Measurements from ENCODE around the gene HDGFL2.

The HDGFL2 gene

DNA sequence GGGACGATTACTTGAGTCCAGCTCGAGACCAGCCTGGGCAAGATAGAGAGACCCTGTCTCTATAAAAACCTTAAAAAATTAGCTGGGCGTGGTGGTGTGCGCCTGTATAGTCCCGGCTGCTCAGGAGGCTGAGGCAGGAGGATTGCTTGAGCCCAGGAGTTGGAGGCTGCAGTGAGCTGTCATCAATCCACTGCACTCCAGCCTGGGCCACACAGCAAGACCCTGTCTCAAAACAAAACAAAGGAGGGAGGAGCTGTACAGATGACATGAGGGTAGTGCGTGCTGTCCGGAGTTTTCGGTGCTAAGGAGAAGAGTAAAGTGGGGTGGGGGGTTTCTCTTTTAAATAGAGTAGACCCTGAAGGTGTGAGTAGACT lies 22.6 kb downstream of the HDGFL2 start:
- in situ Hi-C loops (cut with HindIII; ENCODE audit: low sequenced_read_pairs), result no loop called here

DNA sequence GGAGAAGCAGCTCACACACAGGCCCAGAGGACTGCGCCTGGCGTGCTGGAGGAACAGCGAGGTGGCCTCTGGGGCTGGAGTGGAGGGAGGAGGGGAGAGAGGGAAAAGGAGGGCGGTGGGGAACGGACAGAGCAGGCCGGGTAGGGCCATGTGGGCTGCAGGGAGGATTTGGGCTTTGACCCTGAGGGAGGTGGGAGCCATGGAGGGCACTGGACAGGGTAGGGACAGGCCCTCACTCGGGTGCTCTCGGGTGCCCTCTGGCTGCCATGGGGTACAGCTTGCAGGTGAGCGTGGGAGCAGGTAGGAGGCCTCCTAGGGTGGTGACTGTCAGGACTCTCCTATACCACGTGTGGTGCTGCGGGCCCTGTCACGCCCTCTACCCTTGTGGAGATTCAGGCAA lies 23.4 kb downstream of the HDGFL2 start:
- in situ Hi-C loops (cut with HindIII; ENCODE audit: low sequenced_read_pairs), result no loop called here

- in situ Hi-C loops (cut with HindIII; ENCODE audit: low sequenced_read_pairs), result no loop called here
Observed at GRCh38 chr19:4496304-4496703, 24.2 kb downstream of the HDGFL2 start.

- in situ Hi-C loops (cut with HindIII; ENCODE audit: low sequenced_read_pairs), result no loop called here
Observed at GRCh38 chr19:4497770-4498389, 25.8 kb downstream of the HDGFL2 start.

GRCh38 chr19:4498694-4499093 lies 26.6 kb downstream of the HDGFL2 start:
- in situ Hi-C loops (cut with HindIII; ENCODE audit: low sequenced_read_pairs), result no loop called here

GRCh38 chr19:4499318-4499717 lies 27.2 kb downstream of the HDGFL2 start:
- in situ Hi-C loops (cut with HindIII; ENCODE audit: low sequenced_read_pairs), result no loop called here

GRCh38 chr19:4499855-4500254 lies 27.8 kb downstream of the HDGFL2 start:
- in situ Hi-C loops (cut with HindIII; ENCODE audit: low sequenced_read_pairs), result no loop called here

DNA sequence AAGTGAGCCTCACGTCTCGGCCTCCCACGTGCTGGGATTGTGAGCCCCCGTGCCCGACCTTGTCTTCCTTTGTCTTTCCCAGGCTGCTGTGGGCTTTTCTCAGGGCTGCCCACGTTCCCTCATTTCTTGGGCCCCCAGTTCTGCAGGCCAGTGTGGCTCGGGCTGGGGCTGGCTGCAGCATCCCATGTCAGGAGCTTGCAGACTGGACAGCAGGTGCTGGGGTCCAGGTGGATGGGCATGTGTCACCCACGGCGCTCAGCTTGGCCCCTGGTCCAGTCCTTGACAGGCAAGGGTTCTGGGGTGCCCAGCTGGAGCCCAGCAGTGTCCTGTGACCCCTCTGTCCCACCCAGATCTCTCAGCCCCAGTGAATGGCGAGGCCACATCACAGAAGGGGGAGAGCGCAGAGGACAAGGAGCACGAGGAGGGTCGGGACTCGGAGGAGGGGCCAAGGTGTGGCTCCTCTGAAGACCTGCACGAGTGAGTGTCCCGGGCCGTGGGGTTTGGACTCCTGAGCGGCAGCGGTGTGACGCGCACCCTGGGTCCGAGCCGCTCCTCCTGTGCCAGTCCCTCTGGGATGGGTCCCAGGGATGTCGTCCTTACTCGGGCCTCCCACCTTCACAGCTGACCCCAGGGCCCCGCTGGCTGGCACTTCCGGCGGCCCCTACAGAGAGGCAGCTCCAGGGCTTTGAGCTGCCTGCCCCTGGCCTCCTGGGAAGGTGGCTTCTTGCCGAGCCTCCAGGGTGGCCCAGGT lies 28.9 kb downstream of the HDGFL2 start:
- in situ Hi-C loops (cut with HindIII; ENCODE audit: low sequenced_read_pairs), result no loop called here

DNA sequence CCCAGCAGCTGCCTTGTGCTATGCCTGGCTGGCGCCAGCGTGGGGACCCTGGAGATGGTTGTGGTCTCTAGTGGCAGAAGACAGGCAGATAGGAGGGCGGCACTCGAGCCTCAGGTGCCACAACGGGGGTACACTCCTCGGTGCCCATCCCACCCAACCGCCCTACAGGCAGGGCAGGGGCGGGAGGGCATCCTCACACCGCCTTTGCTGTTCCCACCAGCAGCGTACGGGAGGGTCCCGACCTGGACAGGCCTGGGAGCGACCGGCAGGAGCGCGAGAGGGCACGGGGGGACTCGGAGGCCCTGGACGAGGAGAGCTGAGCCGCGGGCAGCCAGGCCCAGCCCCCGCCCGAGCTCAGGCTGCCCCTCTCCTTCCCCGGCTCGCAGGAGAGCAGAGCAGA lies 29.6 kb downstream of the HDGFL2 start:
- in situ Hi-C loops (cut with HindIII; ENCODE audit: low sequenced_read_pairs), result no loop called here

DNA sequence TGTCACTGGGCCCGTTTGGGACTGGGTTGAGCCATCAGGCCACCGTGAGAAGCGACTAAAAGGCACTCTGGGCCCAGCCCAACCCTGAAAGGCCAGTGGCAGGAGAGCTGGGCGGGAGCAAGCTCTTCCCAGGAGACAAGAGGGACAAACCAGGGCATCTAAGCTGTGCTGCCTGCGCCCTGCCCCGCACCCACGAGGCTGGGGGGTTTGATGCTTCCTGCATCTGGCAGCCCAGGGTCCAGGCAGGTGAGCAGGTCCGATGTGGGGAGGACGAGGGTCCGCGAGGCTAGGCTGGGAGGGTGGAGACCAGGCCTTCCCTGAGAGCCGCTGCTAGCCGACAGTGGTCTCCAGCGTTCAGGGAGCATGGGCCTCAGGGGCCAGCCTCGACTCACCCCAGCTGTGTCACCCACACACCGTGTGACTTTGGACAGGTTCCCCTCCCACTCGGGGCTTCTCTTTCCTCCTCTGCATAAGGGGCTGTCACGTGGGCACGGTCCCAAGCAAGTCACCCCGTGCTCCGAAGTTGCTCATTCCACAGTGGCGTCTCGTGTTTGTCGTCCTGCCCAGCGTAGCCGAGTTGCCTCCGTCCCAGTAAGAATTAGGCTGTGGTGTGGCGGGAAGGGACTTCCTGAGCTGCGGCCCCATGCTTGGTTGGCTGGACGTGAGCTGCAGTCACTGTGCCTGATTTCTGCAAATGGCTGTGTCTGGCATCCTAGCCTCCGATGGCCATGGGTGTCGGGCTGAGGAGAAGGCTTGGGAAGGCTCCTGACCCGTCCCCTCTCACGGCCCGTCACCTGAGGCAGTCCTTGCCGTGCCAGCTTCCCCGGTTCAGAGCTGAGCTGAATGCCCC lies 30.4 kb downstream of the HDGFL2 start:
- in situ Hi-C loops (cut with HindIII; ENCODE audit: low sequenced_read_pairs), result no loop called here

DNA sequence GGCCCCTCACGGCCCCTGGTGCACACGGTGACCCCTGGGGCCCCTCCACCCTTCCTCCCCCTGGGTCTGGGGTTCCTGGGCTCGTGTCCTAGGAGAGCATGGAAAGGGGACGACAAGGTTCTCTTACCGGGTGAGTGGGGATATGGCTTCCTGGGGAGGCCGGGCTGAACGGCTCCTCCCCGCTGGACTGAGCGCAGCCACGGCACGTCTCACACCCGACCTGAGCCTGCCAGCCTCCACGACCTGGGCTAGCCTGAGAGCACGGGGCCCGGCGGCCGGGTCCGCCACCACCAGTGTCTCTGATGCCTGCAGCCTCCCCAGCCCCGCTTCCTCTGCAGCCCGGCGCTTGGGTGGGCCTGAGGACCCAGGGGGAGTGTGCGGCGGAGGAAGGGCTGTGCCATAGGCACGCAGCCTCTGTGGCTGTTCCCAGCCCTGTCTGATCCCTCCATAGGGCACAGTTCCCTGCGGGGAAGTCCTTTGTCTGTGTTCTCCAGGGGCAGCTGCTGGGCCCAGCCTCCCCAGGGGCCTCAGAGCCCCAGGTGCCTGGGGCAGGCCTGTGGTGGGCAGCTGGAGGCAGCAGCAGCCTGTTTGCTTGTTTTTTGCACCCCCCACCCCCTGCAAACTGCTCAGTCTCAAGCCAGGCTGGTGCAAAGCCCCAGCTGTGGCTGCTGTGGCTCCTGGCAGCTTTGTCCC lies 31.2 kb downstream of the HDGFL2 start:
- in situ Hi-C loops (cut with HindIII; ENCODE audit: low sequenced_read_pairs), result no loop called here

DNA sequence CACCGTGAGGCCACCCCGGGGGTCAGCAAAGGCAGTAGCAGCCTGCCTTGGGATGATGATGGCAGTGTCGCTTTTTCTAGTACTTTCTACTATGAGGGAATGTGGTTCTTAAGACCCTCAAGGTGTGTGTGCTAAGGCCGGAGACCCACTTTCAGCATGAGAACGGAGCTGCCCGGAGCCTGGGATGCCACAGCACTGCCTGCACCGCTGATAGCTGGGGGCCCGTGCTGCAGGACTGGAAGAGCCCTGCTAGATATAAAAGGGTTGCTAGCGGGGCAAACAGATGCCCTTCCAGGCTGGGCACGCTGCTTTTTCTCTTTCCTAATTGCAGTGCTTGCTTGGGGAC lies 31.7 kb downstream of the HDGFL2 start:
- in situ Hi-C loops (cut with HindIII; ENCODE audit: low sequenced_read_pairs), result no loop called here

DNA sequence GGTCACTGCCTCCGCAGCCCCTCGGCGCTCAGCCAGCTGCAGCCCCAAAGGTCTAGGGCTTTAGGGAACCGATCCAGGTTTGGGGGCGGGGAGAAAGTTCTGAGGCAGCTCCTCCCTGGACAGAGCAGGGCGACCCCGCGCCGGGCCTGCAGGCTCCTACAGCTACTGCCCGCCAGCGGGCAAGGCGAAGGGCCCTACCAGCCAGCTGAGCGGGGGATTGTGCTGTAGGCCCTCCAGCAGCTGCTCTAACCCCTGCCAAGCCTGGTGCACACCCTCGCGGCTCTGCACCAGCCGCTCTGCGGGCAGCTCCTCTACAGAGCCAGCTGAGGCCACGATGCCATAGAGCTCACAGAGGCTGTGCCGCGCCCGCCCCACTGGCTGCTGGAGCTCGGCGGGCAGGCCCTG lies 32.2 kb downstream of the HDGFL2 start:
- in situ Hi-C loops (cut with HindIII; ENCODE audit: low sequenced_read_pairs), result no loop called here

DNA sequence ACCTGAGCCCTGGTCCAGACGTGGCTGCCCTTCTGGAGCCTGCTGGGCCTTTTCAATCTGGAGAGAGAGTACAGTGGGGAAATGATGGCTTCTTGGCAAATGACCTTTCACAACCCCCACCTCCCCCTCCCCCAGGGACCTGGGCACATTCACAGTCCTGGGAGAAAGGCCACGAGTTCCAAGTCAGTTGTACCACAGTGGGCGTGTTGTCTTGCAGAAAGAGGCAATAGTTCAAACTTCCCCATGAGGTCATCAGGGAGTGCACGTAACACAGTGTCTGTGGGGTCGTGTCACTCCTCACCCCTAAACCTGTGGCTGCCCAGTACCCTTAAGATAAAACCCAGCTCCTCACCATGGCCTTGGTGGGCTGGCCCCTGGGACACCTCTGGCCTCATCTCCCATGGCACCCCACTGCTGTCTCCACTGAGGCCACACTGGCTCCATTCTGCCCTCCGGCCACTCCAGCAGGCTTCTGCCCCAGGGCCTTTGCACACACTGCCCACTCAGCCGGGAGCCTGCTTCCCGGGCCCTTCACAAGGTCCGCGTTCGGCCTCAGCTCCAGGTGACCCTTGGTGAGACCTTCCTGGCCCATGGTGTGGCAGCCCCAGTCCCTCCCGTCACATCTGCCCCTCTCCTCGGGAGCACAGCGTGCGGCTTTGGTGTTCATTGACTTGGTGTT lies 32.9 kb downstream of the HDGFL2 start:
- in situ Hi-C loops (cut with HindIII; ENCODE audit: low sequenced_read_pairs), result no loop called here

- in situ Hi-C loops (cut with HindIII; ENCODE audit: low sequenced_read_pairs), result no loop called here
Observed at GRCh38 chr19:4505570-4506448, 33.7 kb downstream of the HDGFL2 start.

- in situ Hi-C loops (cut with HindIII; ENCODE audit: low sequenced_read_pairs), result no loop called here
Observed at GRCh38 chr19:4506449-4507149, 34.5 kb downstream of the HDGFL2 start.

DNA sequence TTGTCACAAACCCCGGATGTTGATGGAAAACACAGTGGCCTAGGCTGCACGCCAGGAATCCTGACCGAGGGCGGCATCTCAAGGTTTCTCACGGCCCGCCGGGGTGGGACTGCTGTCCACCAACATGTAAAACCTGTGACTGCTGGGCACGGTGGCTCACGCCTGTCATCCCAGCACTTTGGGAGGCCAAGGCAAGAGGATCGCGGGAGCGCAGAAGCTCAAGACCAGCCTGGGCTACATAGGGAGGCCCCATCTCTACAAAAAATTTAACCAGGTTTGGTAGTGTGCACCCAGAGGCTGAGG lies 35.0 kb downstream of the HDGFL2 start:
- in situ Hi-C loops (cut with HindIII; ENCODE audit: low sequenced_read_pairs), result no loop called here

DNA sequence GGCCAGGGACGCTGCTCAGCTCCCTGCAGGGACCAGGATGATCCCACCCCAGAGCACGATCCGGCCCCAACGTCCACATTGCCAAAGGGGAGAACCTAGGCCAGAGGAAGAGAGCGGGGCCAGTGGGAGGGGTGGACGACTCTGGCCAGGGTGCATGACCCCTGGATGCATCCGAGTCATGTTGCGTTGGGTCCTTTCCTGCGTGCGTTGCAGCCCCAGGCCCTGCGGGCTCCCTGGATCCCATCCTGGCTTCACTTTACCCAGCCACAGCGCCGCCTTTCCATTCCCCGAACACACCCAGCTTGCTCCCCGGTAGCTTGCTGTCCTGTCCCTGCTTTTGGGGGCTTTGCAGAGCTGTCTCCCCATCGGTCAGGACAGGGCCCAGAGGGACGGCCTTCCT lies 35.7 kb downstream of the HDGFL2 start:
- in situ Hi-C loops (cut with HindIII; ENCODE audit: low sequenced_read_pairs), result no loop called here

DNA sequence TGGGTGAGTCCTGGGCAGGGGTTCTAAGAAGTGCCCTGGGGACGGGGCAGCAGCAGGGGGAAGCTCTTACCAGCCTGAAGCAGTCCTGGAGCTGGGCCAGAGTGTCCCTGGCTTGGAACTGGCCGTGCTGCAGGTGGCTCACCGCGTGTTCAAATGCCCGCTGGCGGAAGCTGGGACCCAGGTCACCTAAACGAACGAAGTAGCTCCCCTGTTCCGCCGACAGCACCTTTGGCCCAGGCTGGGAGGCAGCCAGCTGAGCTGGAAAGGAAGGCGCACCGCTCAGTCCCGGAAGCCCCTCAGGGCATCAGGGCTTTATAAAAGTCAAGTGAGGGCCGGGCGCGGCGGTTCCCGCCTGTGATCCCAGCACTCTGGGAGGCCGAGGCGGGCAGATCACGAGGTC lies 36.6 kb downstream of the HDGFL2 start:
- in situ Hi-C loops (cut with HindIII; ENCODE audit: low sequenced_read_pairs), result no loop called here
